ENCODE data around the gene AGL.
A peak's percentile ranks its signal among the peaks of the same experiment; 100 is the strongest.
"Not testable (repeated sequence)": the region's sequence is repeated elsewhere in the genome, so short reads cannot be mapped to it uniquely, and the experiment has no call there.

Gene AGL

GRCh38 chr1:99965646-99966375, 115.7 kb downstream of the AGL start:
- Histone ChIP-seq H3K4me1 (peaks cover 8 to 12% (median 11%) of the 10 kb centered on the region in 10 experiments; a peak in 19 of 20 replicates), H4K20me1 (peaks cover 0 to 1% (median 0%) of the 10 kb centered on the region in 11 experiments; a peak in 3 of 22 replicates), H3K9ac (no peak overlapping the region), H3K36me3 (no peaks in the 10 kb centered on the region), H3K4me3 (no peak overlapping the region), H3K4me2 (no peak overlapping the region), H3K9me3 (replicated peaks in 1 of 11) (0 out of 22 replicates have a peak, but pooled peaks cover 0 to 5% (median 0%) of the 10 kb centered on the region in 11 experiments), H3K27me3 (no peaks in the 10 kb centered on the region), H3K27ac (no peak overlapping the region)
- no peak for TF ChIP-seq Cebpa-rat (IDR thresholded peaks at IDR 0.05)

- Histone ChIP-seq H3K4me3 (no peak overlapping the region), H3K4me2 (no peak overlapping the region), H3K27ac (no peak overlapping the region), H3K36me3 (peaks cover 0 to 12% (median 4%) of the 10 kb centered on the region in 11 experiments; a peak in 7 of 22 replicates), H4K20me1 (peaks cover 0 to 11% (median 0%) of the 10 kb centered on the region in 11 experiments; a peak in 4 of 22 replicates), H3K9me3 (replicated peaks in 1 of 11) (no peaks in the 10 kb centered on the region), H3K9ac (no peak overlapping the region), H3K4me1 (peaks cover 15 to 21% (median 16%) of the 10 kb centered on the region in 10 experiments; a peak in 19 of 20 replicates), H3K27me3 (no peaks in the 10 kb centered on the region)
- TF ChIP-seq Cebpa-rat (IDR thresholded peaks at IDR 0.05) = no peak
These were observed 118.1 kb downstream of the AGL start for GRCh38 chr1:99968214-99968613.

- H3K9ac ChIP-seq = peak overlapping the region; percentile 75 to 88 (median 86)
- H3K27ac ChIP-seq = peak overlapping the region; percentile 64 to 84 (median 78); a peak in 21 of 22 replicates
- TF ChIP-seq Cebpa-rat (IDR thresholded peaks at IDR 0.05) = no peak
- H3K36me3 ChIP-seq = peaks cover 0 to 12% (median 5%) of the 10 kb centered on the region in 11 experiments; a peak in 12 of 22 replicates
- peaks cover 15 to 21% (median 16%) of the 10 kb centered on the region in 10 experiments; a peak in 19 of 20 replicates for H3K4me1 ChIP-seq
- peak overlapping the region; percentile 69 to 93 (median 85) for H3K4me2 ChIP-seq
- H4K20me1 ChIP-seq = peaks cover 0 to 12% (median 0%) of the 10 kb centered on the region in 11 experiments; a peak in 5 of 22 replicates
- H3K9me3 ChIP-seq (replicated peaks in 1 of 11) = no peaks in the 10 kb centered on the region
- peak overlapping the region; percentile 77 to 97 (median 88) for H3K4me3 ChIP-seq
- no peaks in the 10 kb centered on the region for H3K27me3 ChIP-seq
These were observed 119.1 kb downstream of the AGL start for GRCh38 chr1:99969260-99969728.

- peak within 1 kb of the TSS; percentile 77 to 97 (median 88) for H3K4me3 ChIP-seq
These were observed 119.8 kb downstream of the AGL start, which contains the start of gene SLC35A3 for GRCh38 chr1:99969729-99970621. Gene SLC35A3 (plus strand): TSS chr1:99969996. CDS start chr1:99993555, 23,559 bp downstream.

GRCh38 chr1:99970713-99971255, 120.6 kb downstream of the AGL start:
- peak overlapping the region; percentile 69 to 93 (median 85) for H3K4me2 ChIP-seq
- H3K4me1 ChIP-seq = peaks cover 15 to 21% (median 16%) of the 10 kb centered on the region in 10 experiments; a peak in 19 of 20 replicates
- H3K9me3 ChIP-seq (replicated peaks in 1 of 11) = no peaks in the 10 kb centered on the region
- no peak for TF ChIP-seq Cebpa-rat (IDR thresholded peaks at IDR 0.05)
- H3K36me3 ChIP-seq = peaks cover 12 to 26% (median 19%) of the 10 kb centered on the region in 11 experiments
- peak overlapping the region in 8 of 11 experiments; percentile 72 to 84 (median 79); a peak in 11 of 22 replicates for H3K27ac ChIP-seq
- H4K20me1 ChIP-seq = peaks cover 0 to 24% (median 0%) of the 10 kb centered on the region in 11 experiments; a peak in 5 of 22 replicates
- H3K4me3 ChIP-seq = peak overlapping the region; percentile 77 to 97 (median 88)
- no peaks in the 10 kb centered on the region for H3K27me3 ChIP-seq
- H3K9ac ChIP-seq = peak overlapping the region; percentile 75 to 88 (median 86)

More at GRCh38 chr1:99969729-99970621, 119.8 kb downstream of the AGL start, which contains the start of gene SLC35A3:
- H3K36me3 ChIP-seq = peaks cover 4 to 18% (median 11%) of the 10 kb centered on the region in 11 experiments; a peak in 21 of 22 replicates
- no peaks in the 10 kb centered on the region for H3K27me3 ChIP-seq
- H3K9ac ChIP-seq = peak within 1 kb of the TSS; percentile 75 to 88 (median 86)
- TF ChIP-seq Cebpa-rat (IDR thresholded peaks at IDR 0.05) = no peak
- H4K20me1 ChIP-seq = peaks cover 0 to 18% (median 0%) of the 10 kb centered on the region in 11 experiments; a peak in 5 of 22 replicates
- no peaks in the 10 kb centered on the region for H3K9me3 ChIP-seq (replicated peaks in 1 of 11)
- H3K4me1 ChIP-seq = peaks cover 15 to 21% (median 16%) of the 10 kb centered on the region in 10 experiments; a peak in 19 of 20 replicates
- H3K27ac ChIP-seq = peak within 1 kb of the TSS; percentile 64 to 84 (median 78)
- peak within 1 kb of the TSS; percentile 69 to 93 (median 85) for H3K4me2 ChIP-seq

- H4K20me1 ChIP-seq = peaks cover 0 to 32% (median 0%) of the 10 kb centered on the region in 11 experiments; a peak in 5 of 22 replicates
- H3K4me2 ChIP-seq = peak overlapping the region in 2 of 11 experiments; percentile 5 to 86; a peak in 2 of 22 replicates
- H3K27me3 ChIP-seq; H3K9me3 ChIP-seq (replicated peaks in 1 of 11); H3K27ac ChIP-seq; H3K9ac ChIP-seq; H3K4me3 ChIP-seq: not testable (repeated sequence)
- peaks cover 15 to 21% (median 16%) of the 10 kb centered on the region in 10 experiments; a peak in 19 of 20 replicates for H3K4me1 ChIP-seq
- peaks cover 24 to 39% (median 29%) of the 10 kb centered on the region in 11 experiments for H3K36me3 ChIP-seq
These were observed 121.9 kb downstream of the AGL start for GRCh38 chr1:99972066-99972465.
